ENCODE results near the gene CHD5.

Gene CHD5

DNA sequence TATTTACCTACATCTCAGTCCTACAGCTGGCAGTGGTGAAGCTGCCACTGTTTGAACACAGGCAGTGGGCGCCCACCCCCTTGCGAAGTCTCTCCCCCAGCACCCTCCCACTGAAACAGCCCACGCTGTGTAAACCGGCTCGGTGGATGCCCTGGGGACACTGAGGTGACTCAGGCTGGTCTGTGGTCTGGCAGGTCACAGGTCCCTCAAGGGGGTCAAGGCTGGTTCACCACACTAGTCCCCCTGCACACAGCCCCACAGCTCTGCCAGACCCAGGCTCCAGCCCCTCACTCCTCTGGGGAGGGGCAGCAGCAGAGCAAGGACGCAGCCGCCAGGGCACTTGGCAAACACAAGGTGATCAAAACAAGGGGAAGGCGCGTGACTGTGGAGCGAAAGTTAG lies 7.6 kb downstream of the CHD5 start:
- FAIRE-seq: no peak

DNA sequence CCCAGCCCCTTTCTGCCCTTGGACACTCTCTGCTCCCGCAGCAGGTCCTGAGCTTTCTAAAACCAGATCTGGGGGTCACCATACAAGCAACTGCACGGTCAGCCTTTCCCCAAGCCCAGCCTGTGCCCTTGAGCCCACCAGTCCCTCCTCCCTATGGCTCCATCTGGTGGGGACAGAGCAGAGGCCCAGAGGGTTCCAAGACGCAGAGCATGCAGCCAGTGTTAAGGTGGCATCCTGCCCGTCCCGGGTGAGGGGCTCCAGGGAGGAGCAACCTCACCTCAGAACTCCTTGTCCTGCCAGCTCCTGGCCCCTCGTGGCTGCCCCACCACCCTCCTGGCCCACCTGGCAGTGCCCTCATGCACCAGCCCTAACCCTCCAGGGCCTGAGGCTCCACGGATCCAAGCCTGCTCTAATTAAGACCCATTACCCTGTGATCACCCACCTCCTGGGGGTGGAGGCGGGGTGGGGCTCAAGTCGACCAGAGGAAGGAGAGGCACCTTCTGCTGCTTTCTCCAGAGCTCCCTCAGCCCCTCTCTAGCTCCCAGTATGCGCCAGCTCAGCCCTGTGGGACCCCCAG lies 8.5 kb downstream of the CHD5 start:
- no peak for FAIRE-seq

DNA sequence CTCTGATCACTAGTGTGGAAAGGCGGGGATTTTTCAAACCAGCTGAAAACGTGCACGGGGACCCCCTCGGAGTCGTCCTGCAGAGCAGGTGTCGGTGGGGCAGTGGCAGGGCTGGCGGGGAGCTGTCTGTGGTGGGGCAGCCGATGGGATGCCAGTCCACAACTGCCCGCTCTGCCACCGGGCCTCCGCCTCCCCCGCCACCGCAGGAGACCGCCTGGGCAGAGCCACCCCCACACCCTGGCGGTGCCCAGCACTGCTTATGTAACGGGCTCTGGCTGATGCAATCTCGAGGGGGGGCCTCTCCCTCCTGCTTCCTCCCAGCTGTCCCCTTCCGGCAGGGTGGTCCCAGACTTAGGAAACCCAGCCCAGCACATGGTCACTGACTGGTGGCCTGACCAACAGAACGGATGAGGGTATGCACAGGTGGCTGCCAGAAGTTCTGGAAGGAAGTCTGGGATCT lies 9.3 kb downstream of the CHD5 start:
- FAIRE-seq: no peak

DNA sequence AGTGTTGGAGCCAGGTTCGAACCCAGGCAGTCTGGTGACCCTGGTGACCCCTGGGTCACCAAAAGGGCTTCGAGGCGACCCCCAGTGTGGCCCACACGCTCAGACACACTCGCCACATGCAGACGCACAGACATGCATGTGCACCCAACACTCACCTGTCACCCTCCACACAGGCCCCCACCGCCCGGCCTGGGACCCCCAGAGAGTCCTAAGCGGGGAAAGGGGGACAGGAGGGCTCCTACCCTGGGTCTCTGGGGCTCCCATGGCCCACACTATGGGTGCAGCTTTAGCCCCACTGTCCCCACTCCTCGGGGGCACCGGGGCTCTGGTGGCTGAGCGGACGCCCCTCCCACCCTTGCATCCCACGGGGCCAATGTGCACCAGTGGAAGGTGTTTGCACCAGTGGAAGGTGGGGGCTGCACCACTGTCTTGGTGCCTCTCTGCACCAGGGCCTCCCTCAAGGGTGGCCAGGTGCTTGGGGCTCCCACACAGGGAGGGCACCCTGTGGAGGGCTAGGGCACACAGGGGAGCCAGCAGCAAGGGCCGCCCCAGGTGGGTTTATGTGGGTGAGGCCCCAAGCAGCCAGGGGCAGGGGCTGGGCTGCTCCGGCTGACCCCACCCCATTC lies 9.9 kb downstream of the CHD5 start:
- no peak for FAIRE-seq

DNA sequence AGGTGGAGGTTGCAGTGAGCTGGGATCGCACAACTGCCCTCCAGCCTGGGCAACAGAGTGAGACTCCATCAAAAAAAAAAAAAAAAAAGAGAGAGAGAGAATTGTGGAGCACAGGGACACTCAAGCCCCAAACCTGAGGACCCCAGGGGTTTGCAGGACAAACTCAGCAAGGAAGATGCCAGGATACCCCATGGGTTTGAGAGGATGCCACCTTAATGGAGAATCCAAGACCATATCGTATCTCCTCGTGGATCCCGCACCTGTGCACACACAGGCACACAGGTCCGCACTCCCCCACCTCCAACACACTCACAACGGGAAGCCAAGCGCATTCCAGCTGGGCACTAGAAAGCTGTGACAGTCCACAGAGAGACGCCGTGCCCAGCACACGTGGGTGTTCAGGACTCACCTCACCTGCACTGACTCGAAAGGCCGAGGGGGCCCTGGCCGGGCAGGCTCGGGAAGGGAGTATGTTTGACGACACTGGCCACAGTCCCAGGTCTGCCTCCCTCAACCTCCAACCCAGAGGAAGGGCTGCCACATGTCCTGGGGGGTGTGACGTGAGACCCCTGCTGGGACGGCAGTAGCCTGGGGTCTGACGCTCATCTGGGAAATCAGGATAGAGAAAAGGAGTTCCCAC lies 11.1 kb downstream of the CHD5 start:
- FAIRE-seq: no peak

DNA sequence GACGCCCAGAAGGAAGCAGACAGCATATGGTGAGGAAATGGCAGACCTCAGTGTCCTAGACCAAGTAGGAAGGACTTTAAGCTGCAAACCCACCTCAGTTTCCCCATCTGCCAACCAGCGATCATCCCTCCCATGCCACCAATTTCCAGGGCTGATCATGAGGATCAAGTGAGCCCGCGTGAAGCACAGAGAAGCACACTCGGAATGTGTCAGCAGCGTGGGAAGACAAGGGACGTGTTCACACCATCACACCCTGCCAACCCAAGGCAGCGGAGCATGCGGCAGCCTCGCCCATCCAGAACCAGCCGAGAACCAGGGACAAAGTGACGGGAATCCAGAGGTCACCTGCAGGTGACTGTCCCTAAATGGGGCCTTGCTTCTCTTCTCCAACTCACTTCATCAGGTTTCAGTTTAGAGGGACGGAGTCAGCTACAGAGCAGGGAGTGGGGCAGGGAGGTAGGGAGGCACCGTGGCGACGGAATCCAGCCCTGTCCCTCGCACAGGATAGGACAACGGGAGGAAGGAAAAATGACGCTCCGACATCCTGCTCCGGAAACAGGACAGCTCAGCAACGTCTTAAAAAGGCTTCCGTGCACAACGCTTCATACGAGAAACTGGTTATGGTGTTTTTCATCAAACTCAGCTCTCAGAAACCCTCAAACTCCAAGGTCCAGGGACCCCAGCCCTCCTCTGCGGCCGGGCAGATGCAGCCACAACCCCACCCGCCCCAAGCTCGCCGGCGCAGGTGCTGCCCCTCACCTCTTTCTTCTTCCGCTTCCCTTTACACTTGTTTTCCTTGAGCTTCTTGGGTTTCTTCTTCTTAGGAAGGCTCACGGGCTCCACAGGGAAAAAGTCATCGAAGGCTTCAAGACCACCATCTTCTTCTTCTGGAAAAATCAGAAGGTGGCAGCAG lies 12.5 kb downstream of the CHD5 start:
- no peak for FAIRE-seq

DNA sequence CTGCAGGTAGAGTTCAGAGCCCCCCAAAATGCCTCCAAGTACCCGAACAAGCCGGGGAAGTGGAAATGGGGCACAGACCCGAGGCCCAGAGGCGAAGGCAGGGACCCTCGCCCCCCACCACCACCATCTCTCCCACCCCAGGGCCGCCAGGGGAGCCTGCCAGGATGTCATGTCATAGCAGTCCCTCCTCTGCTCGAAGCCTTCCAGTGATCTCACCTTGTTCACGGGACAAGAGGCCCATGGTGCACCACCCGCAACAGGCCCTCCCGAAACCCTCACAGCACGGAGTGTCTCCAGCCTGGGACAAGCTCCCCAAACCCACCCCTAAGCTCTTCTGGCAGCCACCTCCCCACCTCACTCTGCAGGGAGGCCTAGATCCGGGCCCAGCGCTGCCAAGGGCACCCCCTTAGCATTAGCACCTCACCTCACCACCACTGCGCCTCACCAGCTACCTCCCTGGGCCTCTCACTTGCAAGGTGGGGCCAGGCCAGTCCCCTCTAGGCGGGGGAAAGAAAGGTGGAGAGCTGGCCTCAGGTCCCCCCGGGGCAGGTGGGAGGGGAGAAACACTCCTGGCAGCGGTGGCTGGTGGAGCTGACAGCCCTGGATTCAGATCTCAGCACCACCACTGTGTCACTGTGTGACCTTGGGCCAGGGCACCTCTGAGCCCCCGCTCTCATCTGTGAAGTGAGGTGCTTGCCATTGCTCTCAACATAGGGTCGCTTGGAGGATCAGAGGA lies 13.3 kb downstream of the CHD5 start:
- no peak for FAIRE-seq

DNA sequence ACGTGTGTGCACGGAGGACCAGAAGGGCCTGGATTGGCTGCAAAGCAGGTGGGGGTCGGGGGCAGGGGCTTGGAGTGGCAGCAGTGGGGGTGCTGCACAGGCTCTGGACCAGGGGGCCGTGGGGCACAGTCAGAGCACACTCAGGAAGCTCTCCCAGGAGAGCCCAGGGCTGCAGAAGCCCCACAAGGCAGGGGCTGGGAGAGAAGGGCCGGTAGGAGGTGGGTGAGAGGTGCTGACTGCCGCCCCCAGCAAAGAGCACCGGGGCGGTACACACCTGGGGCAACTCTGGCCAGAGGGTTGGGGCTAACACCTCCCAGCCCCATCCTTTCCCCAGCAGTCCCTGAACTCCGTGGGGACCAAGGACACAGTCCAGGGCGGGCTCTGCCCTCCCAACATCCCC lies 13.9 kb downstream of the CHD5 start:
- FAIRE-seq: no peak

DNA sequence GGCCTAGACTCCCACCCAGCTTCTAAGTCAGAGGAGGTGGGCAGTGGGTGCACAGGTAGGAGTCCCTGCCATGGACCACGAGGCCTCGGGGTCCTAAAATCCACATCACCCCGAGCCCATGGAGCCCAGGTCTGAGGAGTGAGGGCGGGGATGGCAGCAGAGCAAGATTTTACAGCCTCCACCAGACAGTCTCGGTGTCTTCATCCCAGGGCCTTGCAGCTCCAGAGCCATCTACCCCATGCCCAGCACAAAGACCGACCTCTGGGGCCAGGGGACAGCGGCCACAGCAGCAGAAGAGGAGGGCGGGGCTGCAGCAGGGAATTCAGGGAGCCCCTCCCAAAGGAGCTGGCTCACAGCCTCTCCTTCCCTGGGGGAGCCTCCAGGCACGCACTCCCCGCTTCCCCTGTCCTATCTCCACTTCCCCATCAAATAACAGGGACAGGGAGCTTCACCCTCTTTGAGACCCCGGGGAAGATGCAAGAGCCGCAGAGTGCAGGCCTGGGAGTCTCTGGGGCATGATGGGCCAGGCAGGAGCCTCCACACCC lies 14.6 kb downstream of the CHD5 start:
- no peak for FAIRE-seq

DNA sequence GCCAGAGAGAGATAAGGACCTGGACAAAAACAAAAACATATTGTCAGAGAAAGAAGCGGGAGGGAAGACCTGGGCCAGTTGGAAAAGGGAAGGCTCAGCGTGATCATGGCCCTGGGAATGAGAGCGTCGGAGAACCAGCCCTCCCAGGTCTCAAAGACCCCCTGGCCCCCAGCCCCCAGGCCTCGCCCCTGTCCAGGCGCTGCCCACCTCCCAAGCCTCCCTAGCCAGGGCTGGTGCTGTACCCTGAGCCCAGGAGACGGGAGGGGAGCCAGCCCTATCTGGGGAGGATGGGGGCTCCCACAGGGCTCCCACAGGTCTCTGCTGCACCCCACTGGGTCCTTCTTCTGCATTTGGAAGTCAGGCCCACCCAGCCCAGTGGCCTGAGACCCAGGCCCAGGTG lies 15.1 kb downstream of the CHD5 start:
- no peak for FAIRE-seq

DNA sequence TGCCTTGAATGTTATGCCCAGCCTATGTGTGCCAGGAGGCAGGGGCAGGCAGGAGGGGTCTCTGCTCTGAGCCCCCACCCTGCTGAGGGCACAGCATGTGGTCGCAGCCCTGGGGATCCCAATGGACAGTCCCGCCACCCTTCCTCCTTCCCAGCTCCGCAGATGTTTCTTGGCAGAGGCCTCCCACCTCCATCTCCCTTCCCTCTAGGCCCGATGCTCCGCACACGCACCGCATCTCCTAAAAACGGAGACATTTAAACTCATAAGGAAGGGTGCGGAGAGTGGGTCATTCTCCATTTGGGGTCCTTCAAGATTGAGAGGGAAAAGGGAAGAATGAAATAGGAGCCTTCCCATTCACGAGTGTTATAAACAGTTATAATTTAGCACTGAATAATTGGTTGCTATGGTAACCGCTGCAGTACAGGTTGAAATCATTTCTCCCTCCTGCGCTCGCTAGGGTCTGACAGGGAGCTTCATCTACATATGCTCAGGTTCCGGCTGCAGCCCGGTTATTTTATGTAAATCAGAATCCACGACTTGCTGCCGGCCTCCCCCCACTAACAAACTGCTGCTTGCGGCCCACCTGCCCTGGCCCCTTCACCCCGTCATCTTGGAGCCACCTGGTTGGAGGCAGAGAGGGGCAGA lies 16.0 kb downstream of the CHD5 start:
- FAIRE-seq: no peak

DNA sequence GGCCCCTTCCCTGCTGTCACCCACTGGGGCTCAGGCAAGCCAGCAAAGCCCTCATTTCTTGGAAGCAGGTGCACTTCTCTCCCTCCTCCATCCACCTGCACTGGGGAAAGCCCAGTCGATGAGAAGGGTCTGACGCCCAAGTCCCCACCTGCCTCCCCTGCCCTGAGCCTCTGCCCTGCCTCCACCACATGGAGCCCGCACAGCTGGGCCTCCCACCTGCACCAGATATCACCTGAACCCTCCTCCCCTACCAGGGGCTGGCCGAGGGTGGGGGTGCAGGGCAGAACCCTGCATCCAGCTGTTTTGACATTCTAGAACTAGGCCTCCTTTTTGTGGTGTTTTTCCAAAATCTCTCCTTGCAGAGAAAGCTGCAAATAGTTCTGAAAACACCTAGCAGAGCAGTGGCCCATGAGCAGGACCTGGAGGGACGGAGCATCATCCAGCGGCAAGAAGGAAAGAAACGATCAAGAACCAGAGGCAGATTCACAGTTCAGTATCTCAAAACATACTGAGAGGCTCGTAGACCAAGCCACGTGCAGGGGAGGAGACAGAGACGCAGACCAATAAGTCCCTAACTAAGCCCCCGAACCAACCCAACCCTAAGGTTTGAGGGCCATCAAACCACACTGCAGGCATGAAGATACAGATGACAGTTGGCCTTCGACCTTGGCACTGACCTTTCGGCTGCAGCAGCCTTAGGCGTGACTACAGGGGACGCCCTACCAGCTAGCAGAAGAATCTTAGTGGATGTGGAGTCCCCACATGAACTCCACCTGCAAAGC lies 16.7 kb downstream of the CHD5 start:
- no peak for FAIRE-seq

DNA sequence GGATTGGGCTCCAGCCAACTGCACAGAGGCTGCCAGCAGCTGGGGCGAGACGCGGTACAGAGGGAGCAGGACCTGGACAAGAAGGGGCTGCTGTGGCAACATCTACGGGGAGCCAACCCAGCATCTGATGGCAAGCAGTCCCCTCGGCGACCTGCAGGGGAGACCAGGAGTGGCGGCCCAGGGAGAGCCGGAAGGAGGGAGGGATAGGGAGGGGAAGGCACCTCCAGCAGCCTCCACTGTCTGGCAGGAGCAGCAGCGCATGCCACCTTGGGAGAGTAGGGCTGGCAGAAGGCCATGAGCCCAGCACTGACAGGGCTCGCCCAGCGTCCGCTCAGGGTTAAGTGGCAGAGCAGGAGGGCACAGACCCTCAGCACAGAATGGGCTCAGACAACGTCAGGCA lies 17.3 kb downstream of the CHD5 start:
- no peak for FAIRE-seq

DNA sequence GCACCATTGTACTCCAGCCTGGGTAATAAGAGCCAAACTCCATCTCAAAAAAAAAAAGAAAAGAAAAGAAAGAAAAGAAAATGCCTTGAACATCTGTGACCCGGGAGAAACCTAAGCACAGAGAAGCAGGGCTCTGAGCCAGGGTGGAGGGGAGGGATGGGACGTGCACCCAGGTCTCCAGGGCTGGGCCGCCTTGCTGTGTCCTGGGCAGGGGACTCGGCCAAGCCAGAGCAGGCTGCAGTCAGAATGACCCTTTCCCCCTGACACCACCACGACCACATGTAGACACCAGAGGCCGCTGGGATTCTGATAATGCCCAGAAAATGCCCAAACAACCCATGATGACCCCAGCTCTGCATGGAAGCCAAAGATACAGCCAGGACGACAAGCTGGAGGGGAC lies 17.8 kb downstream of the CHD5 start:
- FAIRE-seq: no peak

DNA sequence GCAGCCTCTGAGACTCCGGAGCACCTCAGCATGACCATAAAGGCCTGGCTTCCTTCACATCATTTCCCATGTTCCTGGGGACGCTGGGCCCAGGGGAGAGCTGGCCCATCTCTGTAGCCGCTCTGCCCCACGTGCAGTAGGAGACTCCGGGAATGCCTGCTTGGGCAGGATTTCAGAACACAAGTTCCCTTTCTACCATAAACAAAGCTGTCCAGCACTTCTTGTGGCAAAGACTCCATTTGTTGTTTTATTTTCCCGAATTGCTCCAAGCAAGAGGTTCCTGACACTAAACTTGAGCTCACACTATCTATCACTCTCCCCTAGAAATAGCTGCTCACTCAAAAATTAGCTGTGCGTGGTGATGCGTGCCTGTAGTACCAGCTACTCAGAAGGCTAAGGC lies 21.9 kb downstream of the CHD5 start:
- no peak for FAIRE-seq

DNA sequence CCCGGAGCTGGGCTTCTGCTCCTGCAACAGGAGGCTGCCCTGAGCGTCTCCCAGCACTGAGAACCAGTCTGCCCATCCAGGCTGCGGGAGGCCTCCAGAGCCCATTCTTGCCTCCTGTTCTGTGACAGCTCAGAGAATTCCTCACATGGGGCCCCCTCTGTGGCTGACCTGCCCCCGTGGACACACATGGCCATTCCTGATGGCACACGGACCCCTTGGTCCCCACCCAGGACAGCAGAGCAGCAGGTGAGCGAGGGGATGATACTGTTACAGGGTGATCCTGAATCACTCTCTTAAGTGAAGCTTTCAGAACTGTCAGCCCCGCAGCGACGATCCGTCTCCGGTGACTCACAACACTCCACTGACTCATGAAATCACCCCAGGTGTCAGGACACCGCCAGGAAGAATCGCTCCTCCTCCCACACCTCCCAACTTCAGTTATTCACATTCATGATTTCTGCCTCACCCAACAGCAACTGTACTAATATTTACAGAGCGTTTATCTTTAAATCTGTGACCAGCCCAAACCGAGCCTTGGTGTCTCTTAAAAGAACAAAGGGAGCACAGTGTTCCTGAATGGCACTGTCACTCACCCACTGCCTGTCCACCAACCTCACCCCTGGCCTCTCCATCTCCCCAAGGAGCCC lies 22.5 kb downstream of the CHD5 start:
- FAIRE-seq: no peak

DNA sequence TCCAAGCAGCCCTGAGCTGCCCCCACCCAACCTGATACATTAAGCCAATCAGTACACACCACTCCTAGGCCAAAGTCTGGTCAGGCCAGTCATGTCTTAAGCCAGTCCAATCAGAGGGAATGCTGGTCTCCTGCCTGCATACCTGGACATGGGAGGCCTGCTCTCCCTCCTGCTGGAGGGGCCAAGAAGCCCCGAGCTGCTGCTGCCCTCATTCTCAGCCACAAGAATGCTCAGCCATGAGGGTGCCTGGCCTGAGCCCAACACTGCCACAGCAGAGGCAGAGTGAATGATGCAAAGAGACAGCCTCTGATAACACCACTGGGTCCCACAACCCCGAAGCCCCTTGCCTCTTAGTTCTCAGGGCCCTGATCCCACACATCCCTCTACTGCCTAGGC lies 23.0 kb downstream of the CHD5 start:
- no peak for FAIRE-seq

DNA sequence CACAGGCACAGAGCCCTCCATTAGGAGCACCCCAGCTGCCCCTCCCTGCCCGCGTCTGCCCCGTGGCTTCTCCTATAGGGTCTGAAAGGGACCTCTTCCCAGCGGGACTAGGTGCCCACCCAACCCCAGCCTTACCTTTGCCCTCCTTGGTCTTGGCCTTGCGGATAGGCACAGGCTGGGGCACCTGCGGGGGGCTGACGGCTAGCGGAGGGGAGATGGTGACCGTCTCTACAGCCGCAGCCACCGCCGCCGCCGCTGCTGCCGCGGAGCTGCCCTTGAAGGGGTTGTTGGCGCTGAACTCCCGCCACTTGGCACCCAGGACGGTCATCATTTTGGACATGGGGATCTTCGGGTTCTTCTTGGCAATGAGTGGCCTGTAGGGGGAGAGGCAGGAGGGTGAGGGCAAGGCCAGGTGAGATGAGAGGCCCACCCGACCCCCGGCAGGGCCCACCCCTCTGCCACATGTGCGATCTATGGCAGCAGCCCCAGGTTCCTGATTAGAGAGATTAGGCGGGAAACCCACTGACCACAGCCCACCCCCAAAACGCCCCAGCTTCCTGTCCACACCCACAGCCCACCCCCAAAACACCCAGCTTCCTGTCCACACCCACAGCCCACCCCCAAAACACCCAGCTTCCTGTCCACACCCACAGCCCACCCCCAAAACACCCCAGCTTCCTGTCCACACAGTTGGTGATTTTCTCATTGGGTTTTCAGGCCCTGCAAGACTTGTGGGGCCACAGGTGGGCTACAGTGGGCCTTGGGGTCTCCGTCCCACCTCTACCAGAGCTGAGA lies 25.4 kb downstream of the CHD5 start:
- no peak for FAIRE-seq

DNA sequence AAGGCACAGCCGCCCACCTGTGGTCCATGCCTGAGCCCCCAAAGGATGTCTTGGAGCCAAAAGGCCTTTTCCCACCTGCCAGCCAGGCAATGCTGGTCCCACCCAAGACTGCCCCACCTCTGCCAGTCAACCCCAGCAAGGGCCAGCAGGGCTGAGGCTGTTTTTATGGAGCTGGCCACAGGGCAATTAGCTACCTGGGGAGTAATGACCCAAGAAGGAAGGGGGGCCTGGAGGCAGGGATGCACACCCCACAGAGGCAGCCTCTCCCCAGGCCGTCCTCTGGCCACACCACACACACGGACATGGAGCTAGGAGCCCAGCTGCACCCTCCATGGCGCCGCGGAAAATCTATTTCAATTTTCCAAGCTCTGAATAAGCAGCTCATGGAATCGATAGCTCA lies 27.2 kb downstream of the CHD5 start:
- FAIRE-seq: no peak

DNA sequence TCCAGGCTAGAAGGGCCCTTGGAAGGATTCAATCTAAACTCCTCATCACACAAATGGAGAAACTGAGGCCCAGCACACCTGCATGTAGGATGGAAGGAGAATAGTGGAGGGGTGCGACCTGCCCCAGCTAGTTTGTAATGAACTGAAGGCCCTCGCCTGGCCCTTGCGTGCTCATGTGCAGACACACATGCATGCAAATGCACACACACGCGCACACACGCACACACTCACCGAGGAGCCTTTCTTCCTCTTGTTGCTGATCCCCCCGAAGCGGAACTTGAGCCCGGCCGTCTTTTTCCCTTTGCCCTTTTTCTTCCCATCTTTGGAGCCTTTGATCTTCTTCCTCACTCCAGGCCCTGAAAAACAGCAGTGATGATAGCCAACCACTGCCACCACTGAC lies 27.9 kb downstream of the CHD5 start:
- FAIRE-seq: no peak
